ENCODE measurements around the gene WDR44.

DNA sequence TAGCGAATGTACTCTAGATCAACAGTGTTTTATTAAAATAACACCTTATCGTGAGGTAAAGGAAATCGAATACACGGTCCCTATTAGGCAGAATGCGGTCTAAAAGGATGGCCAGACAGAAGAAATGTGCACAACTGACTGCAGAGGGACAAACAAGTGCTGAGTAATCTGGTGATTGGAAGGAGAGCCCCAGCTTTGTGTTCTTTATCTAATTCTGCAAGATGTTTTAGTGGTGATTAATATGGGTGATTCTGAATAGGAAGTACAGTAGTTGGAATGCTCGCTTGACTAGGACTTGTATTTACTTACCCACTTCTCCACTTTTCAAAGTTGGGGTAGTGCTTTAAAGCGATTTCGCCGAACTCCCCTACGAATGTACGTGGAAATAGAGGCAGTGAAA is 1.2 kb downstream of the WDR44 start:
- TF ChIP-seq EZH2 (IDR thresholded peaks at IDR 0.05; ENCODE audit: insufficient read depth, poor library complexity, severe bottlenecking) (no peak), EZH2phosphoT487 (IDR thresholded peaks at IDR 0.05; ENCODE audit: insufficient read depth, low read depth) (no peak)

Data from GM23248 (cell line).